CD14-positive monocyte (primary cell): ENCODE results near the gene WFIKKN2. TPM values are rescaled to one million over a fixed set of nuclear protein-coding genes. Genes with fewer than 3 reads are reported as not detected.

ENCODE experiments used
- DNase-seq, 3 donors: peaks; one replicate each; pipeline ENCODE4 v3.0.0-alpha.2; 2011 to 2022
- H2AFZ ChIP-seq: 2 replicates; pipeline ENCODE4 v1.6.0; 2012; ENCODE audit warnings: mild to moderate bottlenecking, low read depth, low read length, inconsistent platforms; ENCODE audit not compliant: insufficient read depth, poor library complexity, severe bottlenecking
- H3K27ac ChIP-seq, 2 donors: 1 replicate in 1 of 2; 2 replicates in 1 of 2; pipeline ENCODE4 v1.5.1; 2012 to 2013; ENCODE audit warnings: low read length in 2 of 2, control low read depth in 1 of 2, inconsistent platforms in 1 of 2, low read depth in 1 of 2, mild to moderate bottlenecking in 1 of 2
- H3K27me3 ChIP-seq, 2 donors: one replicate each; pipeline versions ENCODE4 v1.6.0 to v1.6.1; 2011 to 2013; ENCODE audit warnings: low read length in 2 of 2; ENCODE audit not compliant: control insufficient read depth in 2 of 2, insufficient read depth in 2 of 2
- H3K36me3 ChIP-seq, 2 donors: replicated peaks in 1 of 2; 1 replicate in 1 of 2; 2 replicates in 1 of 2; pipeline versions ENCODE4 v1.5.1 to v1.6.1; 2012 to 2013; ENCODE audit warnings: low read length in 2 of 2, control low read depth in 1 of 2, inconsistent platforms in 1 of 2, mild to moderate bottlenecking in 1 of 2; ENCODE audit not compliant: insufficient read depth in 2 of 2, control insufficient read depth in 1 of 2
- H3K4me1 ChIP-seq, 2 donors: 1 replicate in 1 of 2; 2 replicates in 1 of 2; pipeline versions ENCODE4 v1.5.1 to v1.6.1; 2012 to 2013; ENCODE audit warnings: low read length in 2 of 2, control low read depth in 1 of 2, inconsistent platforms in 1 of 2, mild to moderate bottlenecking in 1 of 2, moderate library complexity in 1 of 2; ENCODE audit not compliant: insufficient read depth in 2 of 2, control insufficient read depth in 1 of 2
- H3K4me2 ChIP-seq: replicated peaks from 2 replicates; pipeline ENCODE3; 2012; ENCODE audit warnings: low read length, moderate library complexity, mild to moderate bottlenecking; ENCODE audit not compliant: poor library complexity, severe bottlenecking; ENCODE audit errors: extremely low read depth
- H3K4me3 ChIP-seq, 3 experiments: fragments of 200-600 bp in 1 of 3; sonication (generic) in 1 of 3; replicated peaks in 1 of 3; 1 replicate in 2 of 3; 2 replicates in 1 of 3; pipeline ENCODE4 v1.5.1; 2011 to 2013; ENCODE audit warnings: low read length in 3 of 3, mild to moderate bottlenecking in 3 of 3, control low read depth in 2 of 3, low read depth in 2 of 3, inconsistent platforms in 1 of 3, moderate library complexity in 1 of 3
- H3K79me2 ChIP-seq: 2 replicates; pipeline ENCODE4 v1.6.0; 2012; ENCODE audit warnings: mild to moderate bottlenecking, control low read depth, inconsistent platforms, low read length, moderate library complexity; ENCODE audit not compliant: insufficient read depth
- H3K9ac ChIP-seq: 2 replicates; pipeline ENCODE4 v1.6.0; 2017; ENCODE audit warnings: low read length, mild to moderate bottlenecking; ENCODE audit not compliant: insufficient read depth, poor library complexity, severe bottlenecking
- H3K9me3 ChIP-seq, 2 donors: replicated peaks in 1 of 2; 1 replicate in 1 of 2; 2 replicates in 1 of 2; pipeline versions ENCODE4 v1.5.1 to v1.6.1; 2012 to 2013; ENCODE audit warnings: low read length in 2 of 2, control low read depth in 1 of 2; ENCODE audit not compliant: control insufficient read depth in 1 of 2, insufficient read depth in 1 of 2
- H4K20me1 ChIP-seq: 2 replicates; pipeline ENCODE4 v1.6.0; 2012; ENCODE audit warnings: mild to moderate bottlenecking, low read length, control low read depth, moderate library complexity; ENCODE audit not compliant: insufficient read depth
- H3K27ac Mint-ChIP-seq, 7 donors: one replicate each; pipeline ENCODE4 v1.8.0; 2020; ENCODE audit warnings: mild to moderate bottlenecking in 7 of 7, mixed read lengths in 7 of 7, moderate library complexity in 6 of 7, inconsistent platforms in 2 of 7
- H3K27me3 Mint-ChIP-seq, 3 donors: one replicate each; pipeline ENCODE4 v1.8.0; 2021 to 2022; ENCODE audit warnings: low read depth in 3 of 3, mild to moderate bottlenecking in 3 of 3, mixed read lengths in 3 of 3, moderate library complexity in 3 of 3, inconsistent platforms in 1 of 3
- H3K36me3 Mint-ChIP-seq, 2 donors: one replicate each; pipeline ENCODE4 v1.8.0; 2020; ENCODE audit warnings: mixed read lengths in 2 of 2, inconsistent platforms in 1 of 2, mild to moderate bottlenecking in 1 of 2
- H3K4me1 Mint-ChIP-seq: one replicate; pipeline ENCODE4 v1.8.0; 2020; ENCODE audit warnings: mild to moderate bottlenecking, mixed read lengths
- H3K4me3 Mint-ChIP-seq, 2 donors: one replicate each; pipeline ENCODE4 v1.8.0; 2020; ENCODE audit warnings: mild to moderate bottlenecking in 2 of 2, mixed read lengths in 2 of 2, moderate library complexity in 1 of 2
- H3K9me3 Mint-ChIP-seq, 7 donors: one replicate each; pipeline ENCODE4 v1.8.0; 2020 to 2022; ENCODE audit warnings: mixed read lengths in 7 of 7, mild to moderate bottlenecking in 6 of 7, moderate library complexity in 6 of 7, inconsistent platforms in 2 of 7
- WGBS: methylation state at CpG from one replicate; pipeline ENCODE4 v1.1.5; 2013; ENCODE audit warnings: missing lambda C conversion rate; ENCODE audit not compliant: insufficient coverage; 5-methylcytosine and 5-hydroxymethylcytosine counted together
- intact Hi-C, 2 donors: fragments of 100-400 bp; cut with micrococcal nuclease; formaldehyde crosslinking; loops; one replicate each; pipeline versions ENCODE4 v1.15.0 to v1.15.1; 2023
- polyA plus RNA-seq, 3 donors: library from polyadenylated mRNA; depleted of rRNA in 1 of 3; unstranded in 2 of 3; stranded (reverse) in 1 of 3; fragments of 300-500 nt in 2 of 3; fragments of >200 nt in 1 of 3; fragmentation: Illumina TruSeq in 2 of 3; gene quantifications; 1 replicate in 2 of 3; 2 replicates in 1 of 3; pipeline ENCODE4 v1.2.3, GENCODE V29; 2012 to 2021
- TF ChIP-seq, protein P1 (sequence below): fragments of 200-600 bp; IDR thresholded peaks from one replicate; pipeline ENCODE4 v1.8.0; 2022; ENCODE audit warnings: antibody characterized with exemption, mild to moderate bottlenecking

The WFIKKN2 gene
- polyA plus RNA-seq, 3 donors = 0.03 TPM; not detected in 2

DNA sequence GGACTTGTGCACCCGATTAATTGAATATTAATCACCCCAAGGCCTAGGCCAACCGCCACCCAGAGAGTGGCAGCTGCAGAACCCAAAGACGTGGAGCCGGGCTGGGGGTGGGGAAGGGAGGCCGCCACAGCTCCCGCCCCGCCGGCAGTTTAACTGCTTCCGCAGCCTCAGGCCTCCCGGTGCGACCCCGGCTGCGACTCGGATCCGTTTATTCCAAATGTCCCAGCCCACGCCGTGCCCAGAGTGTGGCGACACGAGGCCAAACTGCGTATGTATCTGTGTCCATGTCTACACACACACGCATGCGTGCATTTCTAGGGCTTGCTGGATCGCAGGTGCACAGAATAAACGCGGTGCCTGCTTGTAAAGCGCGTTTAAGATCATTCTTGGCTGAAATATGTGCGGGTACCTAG lies 31.6 kb downstream of the WFIKKN2 start:
- Mint-ChIP-seq H3K27ac (peak overlapping the region; percentile 99 to 100 (median 100)), H3K9me3 (no peaks in the 10 kb centered on the region), H3K4me3 (peak overlapping the region; percentile 91 to 97), H3K4me1 (peaks cover 46% of the 10 kb centered on the region), H3K27me3 (peaks cover 0 to 2% (median 2%) of the 10 kb centered on the region in 3 donors), H3K36me3 (peaks cover 18 to 21% of the 10 kb centered on the region in 2 donors)
- Histone ChIP-seq H3K4me2 (peak overlapping the region; percentile 78), H3K27me3 (no peaks in the 10 kb centered on the region), H3K4me1 (peaks cover 31 to 59% of the 10 kb centered on the region in 2 donors), H3K79me2 (peaks cover 40% of the 10 kb centered on the region), H2AFZ (peak overlapping the region; percentile 69), H3K9me3 (no peaks in the 10 kb centered on the region), H3K4me3 (peak overlapping the region; percentile 42 to 97 (median 96)), H3K36me3 (peaks cover 9 to 16% of the 10 kb centered on the region in 2 donors), H4K20me1 (peaks cover 37% of the 10 kb centered on the region), H3K27ac (peak overlapping the region; percentile 94 to 100), H3K9ac (peak overlapping the region; percentile 92)
- peak in 2 of 3 donors; percentile 47 to 65 for DNase-seq
- intact Hi-C loops = loop anchor here (2.0 to 10.0 kb wide), 5 partner anchors 48 to 288 kb away; partner anchors contain the start of genes ANKRD40 (in 1 of the 2) and NME1 (in 1 of the 2)
- WGBS = 0% methylated on average over 22 of the region's 28 CpGs
- TF ChIP-seq, protein P1, sequence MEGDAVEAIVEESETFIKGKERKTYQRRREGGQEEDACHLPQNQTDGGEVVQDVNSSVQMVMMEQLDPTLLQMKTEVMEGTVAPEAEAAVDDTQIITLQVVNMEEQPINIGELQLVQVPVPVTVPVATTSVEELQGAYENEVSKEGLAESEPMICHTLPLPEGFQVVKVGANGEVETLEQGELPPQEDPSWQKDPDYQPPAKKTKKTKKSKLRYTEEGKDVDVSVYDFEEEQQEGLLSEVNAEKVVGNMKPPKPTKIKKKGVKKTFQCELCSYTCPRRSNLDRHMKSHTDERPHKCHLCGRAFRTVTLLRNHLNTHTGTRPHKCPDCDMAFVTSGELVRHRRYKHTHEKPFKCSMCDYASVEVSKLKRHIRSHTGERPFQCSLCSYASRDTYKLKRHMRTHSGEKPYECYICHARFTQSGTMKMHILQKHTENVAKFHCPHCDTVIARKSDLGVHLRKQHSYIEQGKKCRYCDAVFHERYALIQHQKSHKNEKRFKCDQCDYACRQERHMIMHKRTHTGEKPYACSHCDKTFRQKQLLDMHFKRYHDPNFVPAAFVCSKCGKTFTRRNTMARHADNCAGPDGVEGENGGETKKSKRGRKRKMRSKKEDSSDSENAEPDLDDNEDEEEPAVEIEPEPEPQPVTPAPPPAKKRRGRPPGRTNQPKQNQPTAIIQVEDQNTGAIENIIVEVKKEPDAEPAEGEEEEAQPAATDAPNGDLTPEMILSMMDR = no peak

DNA sequence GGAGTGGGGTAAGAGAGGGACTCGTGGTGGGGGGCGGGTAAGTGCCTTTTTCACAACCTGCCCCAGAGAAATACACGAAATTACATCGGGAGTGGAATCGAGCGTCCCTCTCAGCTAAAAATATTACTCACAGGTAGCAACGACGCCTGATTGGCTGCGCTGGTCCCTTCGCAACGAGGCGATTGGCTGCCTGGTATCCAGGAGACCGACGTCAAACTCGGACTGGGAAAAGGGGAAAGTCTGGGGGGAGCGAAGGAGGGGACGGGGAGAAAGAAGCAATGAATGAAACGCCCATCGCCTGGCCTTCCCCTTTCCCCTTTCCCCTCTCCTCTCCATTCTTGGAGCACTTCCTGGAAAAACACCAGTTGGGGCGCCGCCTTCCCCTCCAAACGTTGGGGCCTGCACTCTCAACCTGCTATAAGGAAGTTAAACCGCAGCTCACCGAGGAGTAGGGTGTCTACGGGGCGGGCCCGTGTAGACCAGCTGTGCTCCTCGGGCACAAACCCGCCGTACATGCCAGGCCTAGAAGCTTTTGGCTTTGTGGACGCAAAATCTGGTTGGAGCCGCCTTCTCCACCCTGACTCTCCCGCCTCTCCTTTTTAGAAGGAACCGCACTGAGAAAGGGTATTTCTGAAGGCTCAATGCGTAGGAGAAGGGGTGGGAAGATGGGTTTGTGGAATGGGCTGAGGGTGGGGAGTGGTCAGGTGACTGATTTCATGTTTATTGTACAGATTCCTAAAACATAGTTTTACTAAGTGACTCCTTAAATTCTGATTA lies 32.2 kb downstream of the WFIKKN2 start:
- peak overlapping the region; percentile 91 to 97 for H3K4me3 Mint-ChIP-seq
- Histone ChIP-seq H3K36me3 (peaks cover 6 to 12% of the 10 kb centered on the region in 2 donors), H3K4me3 (peak overlapping the region; percentile 42 to 97 (median 96)), H3K9ac (peak overlapping the region; percentile 92), H3K27ac (peak overlapping the region; percentile 94 to 100), H2AFZ (peak overlapping the region; percentile 69), H3K79me2 (peaks cover 35% of the 10 kb centered on the region), H3K27me3 (no peaks in the 10 kb centered on the region), H4K20me1 (peaks cover 31% of the 10 kb centered on the region), H3K9me3 (no peaks in the 10 kb centered on the region), H3K4me1 (peaks cover 37 to 65% of the 10 kb centered on the region in 2 donors), H3K4me2 (peak overlapping the region; percentile 78)
- no peaks in the 10 kb centered on the region for H3K9me3 Mint-ChIP-seq
- H3K27ac Mint-ChIP-seq = peak overlapping the region; percentile 99 to 100 (median 100)
- DNase-seq = peak; percentile 86 to 90 (median 89)
- peaks cover 16 to 20% of the 10 kb centered on the region in 2 donors for H3K36me3 Mint-ChIP-seq
- TF ChIP-seq, protein P1 = no peak
- peaks cover 0 to 2% (median 2%) of the 10 kb centered on the region in 3 donors for H3K27me3 Mint-ChIP-seq
- under 1% methylated on average over 15 of the region's 35 CpGs for WGBS
- peaks cover 52% of the 10 kb centered on the region for H3K4me1 Mint-ChIP-seq
- intact Hi-C loops = loop anchor here (2.0 to 10.0 kb wide), 5 partner anchors 47 to 287 kb away; partner anchors contain the start of genes ANKRD40 (in 1 of the 2) and NME1 (in 1 of the 2)
